ENCODE measurements around the gene ZNF644.
"Not testable (repeated sequence)": the region's sequence is repeated elsewhere in the genome, so short reads cannot be mapped to it uniquely, and the experiment has no call there.

The ZNF644 gene

DNA sequence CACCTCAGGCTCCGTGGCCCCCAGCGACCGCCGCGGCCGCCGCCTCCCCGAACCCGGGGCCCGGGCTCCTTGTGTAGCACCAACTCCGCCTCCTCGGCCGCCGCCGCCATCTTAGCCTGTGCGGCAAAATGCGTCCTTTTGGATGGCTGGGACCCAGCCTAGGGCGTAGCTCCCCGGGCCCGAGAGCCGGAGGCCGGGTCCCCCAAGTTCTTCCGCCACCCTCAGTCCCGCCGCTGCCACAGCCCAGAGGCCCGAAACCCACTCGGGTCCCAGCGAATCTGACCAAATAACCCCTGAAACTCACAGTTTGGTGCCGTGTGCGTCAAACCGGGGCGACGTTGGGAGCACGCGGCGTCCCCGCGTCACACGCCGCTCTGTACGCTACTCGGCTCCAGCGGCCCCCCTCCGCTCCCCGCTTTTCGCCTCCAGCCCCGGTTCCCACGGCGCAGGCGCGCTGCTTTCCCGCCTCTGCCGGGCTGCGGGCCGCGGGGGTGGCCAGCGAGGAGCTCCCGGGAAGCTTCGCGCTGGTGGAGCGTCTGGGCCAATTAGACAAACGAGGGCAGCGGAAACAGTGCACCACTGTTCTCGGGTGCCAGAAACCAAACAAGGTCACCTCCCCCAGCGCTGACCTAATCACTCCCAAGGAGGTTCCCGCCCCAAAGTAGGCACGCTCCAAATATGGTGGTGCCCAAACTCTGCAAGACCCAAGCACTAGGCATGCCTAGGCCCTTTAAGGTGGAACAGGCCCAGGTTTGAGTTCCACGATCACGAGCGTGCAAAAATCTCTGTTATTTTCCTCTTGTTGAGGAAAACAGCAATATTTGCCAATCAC is at the start of gene ZNF644:
TSS of gene ZNF644 (minus strand) at position 350 of the 832 bp plus-strand sequence. CDS start 39,682 bp downstream, outside the sequence.
- peak; percentile 88 for DNase-seq (ENCODE audit: low read depth)

DNA sequence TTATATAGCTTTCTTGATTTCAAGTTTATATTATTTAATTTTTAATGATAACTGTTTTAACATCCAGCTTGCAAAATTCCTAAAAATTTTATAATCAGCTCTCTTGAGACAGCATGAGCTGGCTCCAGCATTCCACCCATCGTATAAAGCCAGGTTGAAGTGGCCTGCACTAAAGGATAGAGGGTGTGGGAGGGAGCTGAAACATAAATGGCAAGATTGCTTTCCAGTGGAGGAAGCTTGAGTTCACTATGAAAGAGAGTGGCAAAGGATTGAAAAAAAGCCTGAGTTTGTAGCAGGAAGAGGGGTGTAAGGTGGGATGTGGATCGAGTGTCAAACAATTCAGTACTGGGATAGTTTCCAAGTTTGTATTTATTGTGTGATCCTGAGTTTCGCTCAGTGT is 48.5 kb upstream of the ZNF644 start:
- no peak for DNase-seq (ENCODE audit: low read depth)

DNA sequence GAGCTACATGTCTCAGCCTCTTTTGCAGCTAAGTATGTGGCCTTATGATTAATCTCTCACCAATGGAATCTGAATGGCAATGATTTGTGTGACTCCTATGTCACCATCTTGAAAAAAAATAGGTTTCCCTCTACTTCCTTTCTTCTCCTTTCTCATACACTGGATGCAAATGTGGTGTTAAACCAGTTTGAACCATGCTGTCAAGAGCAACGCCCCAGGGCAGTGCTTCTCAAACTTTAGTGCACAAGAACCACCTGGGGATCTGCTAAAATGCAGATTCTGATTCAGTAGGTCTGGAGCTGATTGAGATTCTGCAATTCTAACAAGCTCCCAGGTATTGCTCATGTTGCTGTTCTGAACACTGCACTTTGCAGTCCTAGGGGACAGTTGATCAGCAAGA is 44.7 kb upstream of the ZNF644 start:
- no peak for DNase-seq (ENCODE audit: low read depth)

DNA sequence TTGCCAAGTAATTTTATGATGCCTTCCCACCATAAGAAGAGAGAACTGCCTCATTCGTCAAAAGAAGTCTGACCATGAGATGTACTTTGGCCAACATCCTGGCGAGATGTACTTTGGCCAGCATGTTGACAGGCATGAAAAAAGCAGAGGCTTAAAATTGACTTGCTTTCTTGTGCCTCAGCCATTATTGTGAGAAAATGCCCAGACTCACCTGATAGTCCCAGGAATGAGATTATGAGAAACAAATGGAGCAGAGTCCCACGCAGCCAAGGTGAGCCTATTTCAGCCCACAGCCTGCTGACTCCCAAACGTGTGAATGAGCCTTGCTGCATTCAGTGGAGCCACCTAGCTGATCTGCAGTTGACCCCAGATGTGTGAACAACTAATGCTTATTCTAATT is 43.5 kb upstream of the ZNF644 start:
- DNase-seq (ENCODE audit: low read depth), result no peak

DNA sequence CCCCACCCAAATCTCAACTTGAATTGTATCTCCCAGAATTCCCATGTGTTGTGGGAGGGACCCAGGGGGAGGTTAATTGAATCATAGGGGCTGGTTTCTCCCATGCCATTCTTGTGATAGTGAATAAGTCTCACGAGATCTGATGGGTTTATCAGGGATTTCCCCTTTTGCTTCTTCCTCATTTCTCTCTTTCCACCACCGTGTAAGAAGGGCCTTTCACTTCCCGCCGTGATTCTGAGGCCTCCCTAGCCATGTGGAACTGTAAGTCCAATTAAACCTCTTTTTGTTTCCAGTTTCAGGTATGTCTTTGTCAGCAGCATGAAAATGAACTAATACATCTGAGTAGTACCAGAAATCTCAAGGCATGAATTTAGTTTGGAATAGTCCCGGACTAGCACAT is 41.6 kb upstream of the ZNF644 start:
- DNase-seq (ENCODE audit: low read depth), result not testable (repeated sequence)

DNA sequence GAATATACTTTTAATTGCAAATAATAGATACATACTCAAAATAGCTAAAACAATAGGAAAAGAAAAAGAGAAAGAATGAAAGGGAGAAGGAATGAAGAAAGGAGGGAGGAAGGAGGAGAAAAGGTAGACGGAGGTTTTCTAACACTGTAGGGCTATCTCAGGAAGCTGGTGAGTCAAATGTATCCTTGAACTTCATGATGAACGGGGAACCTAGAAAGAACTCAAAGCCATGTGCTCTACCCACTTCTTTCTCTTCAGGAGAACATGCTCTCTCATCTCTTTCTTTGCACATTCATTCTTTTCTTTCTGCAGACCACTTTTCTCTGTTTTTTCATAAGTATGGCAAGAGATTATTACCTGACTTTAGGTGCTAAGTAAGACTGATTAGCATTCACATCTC is 37.3 kb upstream of the ZNF644 start:
- no peak for DNase-seq (ENCODE audit: low read depth)

DNA sequence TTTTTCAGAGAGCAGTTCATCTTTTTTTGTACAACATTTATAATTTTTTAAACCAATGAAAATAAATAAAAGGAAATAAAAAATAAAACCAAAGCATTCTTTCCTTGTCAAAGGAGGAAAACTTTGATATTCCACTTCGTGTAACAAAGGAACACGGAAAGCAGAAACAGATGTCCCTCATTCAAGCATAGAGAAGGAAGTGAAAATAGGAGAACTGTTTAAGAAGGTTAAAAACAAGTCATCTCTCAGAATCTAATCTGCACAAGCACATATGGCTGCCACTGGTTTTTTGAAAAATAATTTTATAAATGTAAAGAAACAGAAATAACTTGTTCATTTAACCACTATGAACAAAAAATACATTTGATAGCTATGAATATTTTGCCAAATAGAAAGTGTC is 35.9 kb upstream of the ZNF644 start:
- no peak for DNase-seq (ENCODE audit: low read depth)

DNA sequence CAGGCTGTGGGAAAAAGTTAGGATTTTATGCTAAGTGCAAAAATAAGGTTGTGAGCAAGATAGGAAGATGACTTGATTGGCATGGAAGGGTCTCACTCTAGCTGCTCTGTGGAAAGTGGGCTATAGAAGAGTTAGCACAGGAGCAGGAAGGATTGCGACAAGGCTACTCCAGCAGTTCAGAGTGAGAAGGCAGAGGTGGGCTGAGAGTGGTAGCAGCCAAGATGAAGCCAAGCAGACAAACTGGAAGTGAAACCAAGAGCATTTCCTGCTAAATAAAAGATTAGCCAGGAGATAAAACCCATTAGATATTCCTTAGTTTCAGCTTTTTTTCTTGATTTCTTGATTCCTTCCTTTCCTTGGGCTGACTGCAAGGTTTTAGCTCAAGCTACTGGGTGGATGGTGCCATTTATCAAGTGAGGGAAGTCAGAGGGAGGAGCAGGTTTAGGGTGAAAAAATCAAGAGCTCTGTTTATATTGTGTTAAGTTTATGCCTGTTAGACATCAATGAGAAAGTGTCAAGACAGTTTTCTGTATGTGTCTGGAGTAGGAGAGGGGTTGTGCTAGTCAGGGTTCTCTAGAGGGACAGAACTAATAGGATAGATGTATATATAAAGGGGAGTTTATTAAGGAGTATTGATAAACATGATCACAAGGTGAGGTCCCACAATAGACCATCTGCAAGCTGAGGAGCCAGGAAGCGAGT is 33.1 kb upstream of the ZNF644 start:
- DNase-seq (ENCODE audit: low read depth), result no peak

DNA sequence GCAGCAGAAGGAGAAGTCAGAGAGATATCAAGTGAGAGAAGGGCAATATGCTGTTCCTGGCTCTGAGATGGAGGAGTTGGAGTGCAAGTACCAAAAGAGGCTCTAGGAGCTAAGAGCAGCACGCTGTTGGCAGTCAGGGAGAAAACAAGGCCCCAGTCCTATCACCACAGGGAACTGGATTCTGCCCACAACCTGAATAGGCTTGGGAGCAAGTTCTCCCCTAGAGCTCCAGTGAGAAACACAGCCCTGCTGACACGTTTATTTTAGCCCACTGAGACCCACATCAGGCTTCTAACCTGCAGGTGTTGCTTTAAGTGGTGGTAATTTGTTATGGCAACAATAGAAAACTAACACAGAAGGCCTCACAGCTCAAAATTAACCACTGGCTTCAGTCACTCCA is 31.8 kb upstream of the ZNF644 start:
- no peak for DNase-seq (ENCODE audit: low read depth)

DNA sequence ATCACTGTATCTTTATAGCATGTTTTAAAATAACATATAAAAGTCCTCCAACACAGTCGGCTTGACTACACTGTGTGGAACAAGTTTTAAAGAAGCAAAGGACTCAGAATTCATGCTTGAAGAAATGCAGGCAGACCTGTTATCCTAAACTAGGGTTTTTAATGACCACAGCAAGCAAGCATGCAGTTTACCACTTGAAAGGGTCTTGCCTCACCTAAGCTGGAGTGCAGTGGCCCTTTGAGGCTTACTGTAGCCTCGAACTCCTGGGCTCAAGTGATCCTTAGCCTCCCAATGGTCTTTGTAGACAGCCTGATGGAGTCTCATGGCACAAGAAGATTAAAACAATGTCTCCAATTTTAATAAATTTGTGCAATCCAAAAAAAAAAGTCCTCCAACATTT is 27.7 kb upstream of the ZNF644 start:
- DNase-seq (ENCODE audit: low read depth), result not testable (repeated sequence)

DNA sequence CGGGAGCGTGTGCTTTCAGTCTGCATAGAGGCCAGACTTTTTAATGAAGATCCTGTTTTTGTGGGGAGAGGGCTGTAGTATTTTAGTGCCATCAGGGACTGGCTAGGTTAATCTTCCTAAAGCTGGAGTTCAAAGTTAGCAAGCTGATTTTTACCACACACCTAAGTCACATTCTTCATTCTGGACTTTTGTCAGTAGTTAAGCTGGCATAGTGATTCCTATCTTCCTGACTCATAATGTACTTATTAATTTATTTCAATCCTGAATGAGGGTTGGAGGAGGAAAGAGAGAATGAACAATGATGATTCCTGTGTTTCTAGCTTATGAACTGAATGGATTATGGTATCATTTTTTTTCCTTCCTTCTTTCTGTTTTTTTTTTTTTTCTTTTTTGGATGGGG is 24.9 kb upstream of the ZNF644 start:
- no peak for DNase-seq (ENCODE audit: low read depth)

DNA sequence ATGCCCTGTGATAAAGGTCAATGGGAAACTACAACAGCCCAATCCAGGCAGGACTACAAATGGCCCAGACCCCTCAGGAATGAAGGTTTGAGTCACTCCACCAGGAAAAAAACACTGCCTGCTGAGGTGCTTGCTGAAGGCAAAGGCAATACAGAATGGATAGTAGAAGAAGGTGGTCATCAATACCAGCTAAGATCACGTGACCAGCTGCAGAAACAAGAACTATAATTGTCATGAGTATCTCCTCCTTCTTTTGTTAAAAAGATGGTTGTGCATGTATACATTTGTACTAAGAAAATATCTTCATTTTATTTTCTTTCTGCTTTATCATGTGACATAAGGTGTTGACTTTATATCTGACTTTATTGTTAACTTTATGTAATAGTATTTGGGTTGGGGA is 23.4 kb upstream of the ZNF644 start:
- DNase-seq (ENCODE audit: low read depth), result no peak

DNA sequence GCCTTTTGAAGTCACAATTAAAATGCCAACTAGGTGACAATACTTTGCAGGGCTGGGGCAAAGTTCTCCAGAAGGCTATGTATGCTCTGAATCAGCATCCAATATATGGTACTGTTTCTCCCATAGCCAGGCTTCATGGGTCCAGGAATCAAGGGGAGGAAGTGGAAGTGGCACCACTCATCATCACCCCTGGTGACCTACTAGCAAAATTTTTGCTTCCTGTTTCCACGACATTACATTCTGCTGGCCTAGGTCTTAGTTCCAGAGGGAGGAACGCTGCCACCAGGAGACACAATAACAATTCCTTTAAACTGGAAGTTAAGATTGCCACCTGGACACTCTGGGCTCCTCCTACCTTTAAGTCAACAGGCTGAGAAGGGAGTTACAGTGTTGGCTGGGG is 22.9 kb upstream of the ZNF644 start:
- DNase-seq (ENCODE audit: low read depth), result not testable (repeated sequence)

DNA sequence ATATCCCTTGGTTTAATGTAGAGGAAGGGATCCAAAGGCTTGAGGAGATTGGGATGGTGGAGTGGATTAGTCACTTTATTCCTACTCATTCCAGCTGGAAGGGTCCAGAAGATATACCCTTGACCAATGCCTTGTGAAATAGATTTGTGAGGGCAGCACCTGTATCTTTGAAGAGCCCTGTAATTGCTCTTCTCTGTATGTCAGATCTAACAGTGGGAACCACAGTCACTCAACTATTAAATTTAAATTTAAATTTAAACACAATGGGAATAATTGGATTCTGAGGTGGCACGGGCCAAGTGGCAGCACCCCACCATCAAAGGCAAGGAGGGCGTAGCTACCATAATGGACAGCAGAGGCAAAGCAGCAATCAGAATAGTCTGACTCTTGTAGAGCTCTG is 20.5 kb upstream of the ZNF644 start:
- not testable (repeated sequence) for DNase-seq (ENCODE audit: low read depth)

DNA sequence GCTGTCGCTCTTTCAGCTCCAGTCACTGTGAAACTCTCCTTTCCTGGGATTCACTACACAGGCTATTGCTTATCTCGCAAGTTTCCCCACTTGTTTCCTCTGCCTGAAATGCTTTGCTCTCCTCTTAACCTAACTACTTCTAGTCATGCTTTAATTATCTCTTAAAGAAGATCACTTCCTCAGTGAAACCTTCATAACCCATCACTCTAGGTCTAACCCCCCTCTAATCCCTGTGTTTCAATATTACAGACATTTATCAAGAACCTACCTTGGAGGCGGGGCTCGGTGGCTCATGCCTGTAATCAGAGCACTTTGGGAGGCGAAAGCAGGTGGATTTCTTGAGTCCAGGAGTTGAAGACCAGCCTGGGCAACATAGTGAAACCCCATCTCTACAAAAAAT is 16.7 kb upstream of the ZNF644 start:
- no peak for DNase-seq (ENCODE audit: low read depth)

DNA sequence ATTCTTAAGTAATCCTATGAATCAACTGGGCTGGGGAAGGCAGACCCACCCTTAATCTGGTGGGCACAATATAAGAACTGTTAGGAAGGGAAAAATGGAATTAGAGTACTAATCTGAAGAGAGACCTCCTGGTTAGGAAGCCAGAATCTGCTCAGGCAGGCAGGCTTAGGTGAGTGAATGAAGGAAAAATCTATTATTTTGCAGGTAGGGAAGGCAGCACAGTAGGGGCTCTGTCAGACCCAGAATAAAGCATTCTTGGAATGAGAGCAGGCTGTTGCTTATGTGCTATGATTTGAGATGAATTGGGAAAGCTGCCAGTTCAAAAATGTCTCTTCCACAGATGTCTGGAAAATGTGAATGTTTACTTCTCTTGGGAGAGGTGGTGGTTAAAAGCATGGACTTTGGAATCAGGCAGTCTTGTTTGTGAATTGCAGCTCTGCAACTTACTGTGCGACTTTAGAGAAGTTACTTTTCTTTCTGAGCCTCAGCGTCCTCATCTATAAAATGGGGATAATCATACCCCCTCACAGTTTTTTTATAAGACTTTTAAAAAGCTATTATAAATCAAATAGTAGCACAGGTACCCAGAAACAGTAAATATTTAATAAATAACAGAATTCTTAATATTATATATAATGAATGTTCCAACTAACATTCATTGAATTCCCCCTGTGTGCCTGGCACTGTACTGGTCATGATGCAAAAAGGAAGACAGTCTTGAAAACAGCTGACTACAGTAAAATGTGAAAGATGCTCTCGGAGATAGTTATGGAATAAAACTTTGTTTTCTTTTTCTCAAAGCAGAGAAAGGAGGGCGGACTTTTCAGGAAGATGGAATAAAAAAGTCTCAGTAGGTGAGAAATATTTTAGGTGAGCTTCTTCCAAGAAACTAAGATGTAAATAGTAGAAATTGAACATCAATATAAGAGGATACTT is 15.3 kb upstream of the ZNF644 start:
- DNase-seq (ENCODE audit: low read depth), result no peak

DNA sequence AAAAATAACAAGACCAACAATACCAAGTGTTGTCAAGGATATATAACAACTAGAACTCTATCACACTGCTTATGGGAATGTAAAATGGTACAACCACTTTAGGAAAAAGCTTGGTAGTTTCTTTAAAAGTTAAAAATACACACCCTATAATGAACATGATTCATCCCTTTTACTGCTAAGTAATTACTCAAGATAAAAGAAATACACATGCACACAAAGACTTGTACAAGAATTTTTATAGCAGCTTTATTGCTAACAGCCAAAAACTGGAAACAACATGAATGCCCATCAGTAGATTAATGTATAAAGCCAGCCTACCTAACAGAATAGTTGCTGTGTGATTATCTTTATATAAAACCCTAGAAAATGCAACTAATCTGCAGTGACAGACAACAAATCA is 10.5 kb upstream of the ZNF644 start:
- no peak for DNase-seq (ENCODE audit: low read depth)

DNA sequence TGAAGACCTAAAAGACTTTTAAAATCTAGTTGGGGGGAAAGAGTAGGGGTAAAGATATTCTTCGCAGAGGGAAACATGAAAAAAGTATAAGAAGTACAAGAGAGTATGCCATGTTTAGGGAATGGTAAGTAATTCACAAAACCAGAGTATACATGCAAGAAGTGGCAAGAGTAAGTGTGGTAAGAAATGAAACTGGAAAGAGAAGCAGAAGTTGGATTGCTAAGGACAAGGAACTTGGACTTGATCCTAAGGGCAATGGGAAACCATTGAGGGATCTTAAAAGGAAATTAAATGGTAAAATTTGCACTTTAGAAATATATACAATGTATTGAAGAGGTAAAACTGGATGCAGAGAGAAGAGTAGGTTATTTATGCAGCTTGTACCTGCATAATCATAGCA is 9.2 kb upstream of the ZNF644 start:
- DNase-seq (ENCODE audit: low read depth), result no peak

DNA sequence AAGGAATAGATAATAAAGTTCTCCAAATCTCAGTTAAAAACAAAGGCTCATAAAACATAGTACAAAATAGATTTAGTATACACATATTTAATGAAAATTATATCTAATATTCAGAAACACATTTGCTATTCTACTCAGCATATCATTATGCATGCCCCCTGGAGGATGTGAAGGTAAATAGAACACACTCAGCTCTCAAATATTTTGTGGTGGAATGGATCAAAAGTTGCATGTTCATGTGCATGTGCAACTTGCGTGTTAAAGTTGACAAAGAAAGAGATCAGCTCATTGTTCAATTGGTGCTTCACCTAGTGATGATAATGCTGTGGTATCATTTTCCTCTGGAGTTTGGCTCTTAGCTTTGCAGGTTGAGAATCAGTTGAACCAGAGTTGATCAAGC is 4.9 kb upstream of the ZNF644 start:
- DNase-seq (ENCODE audit: low read depth), result no peak

DNA sequence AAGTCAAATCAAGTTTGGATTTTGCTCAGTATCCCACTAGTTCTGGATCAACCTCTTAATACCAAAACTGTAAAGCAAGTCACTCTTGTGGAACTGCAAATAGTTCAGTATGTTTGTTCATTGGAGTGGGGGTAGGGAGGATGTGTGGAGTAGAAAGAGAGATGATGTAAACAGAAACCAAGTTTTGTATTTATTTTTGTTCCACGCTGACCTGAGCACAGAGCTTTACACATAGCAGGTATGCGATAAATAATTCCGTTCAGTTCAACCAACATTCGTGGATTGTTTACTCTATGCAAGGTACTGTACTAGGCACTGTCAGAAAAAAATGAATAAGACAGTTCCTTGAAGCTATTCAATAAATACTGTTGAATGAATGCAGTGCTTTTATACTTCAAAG is 4.5 kb upstream of the ZNF644 start:
- DNase-seq (ENCODE audit: low read depth), result no peak

DNA sequence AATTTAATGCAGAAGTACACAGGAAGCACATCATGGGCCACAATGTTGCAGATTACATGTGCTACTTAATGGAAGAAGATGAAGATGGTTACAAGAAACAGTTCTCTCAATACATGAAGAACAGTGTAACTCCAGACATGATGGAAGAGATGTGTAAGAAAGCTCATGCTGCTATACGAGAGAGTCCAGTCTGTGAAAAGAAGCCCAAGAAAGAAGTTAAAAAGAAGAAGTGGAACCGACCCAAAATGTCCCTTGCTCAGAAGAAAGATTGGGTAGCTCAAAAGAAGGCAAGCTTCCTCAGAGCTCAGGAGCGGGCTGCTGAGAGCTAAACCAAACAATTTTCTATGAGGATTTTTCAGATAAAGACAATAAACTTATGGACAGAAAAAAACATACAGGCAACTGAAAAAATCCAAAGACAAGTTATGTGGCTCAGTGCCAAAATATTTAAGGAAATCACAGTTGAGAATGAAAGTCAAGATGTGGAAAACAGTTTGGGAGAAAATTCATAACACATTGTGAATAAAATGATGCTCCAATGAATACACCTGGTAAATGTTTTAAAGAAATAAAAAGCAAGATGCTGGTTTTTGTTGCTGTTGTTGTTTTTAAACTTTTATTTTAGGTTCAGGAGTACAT is 2.8 kb upstream of the ZNF644 start:
- DNase-seq (ENCODE audit: low read depth), result no peak

DNA sequence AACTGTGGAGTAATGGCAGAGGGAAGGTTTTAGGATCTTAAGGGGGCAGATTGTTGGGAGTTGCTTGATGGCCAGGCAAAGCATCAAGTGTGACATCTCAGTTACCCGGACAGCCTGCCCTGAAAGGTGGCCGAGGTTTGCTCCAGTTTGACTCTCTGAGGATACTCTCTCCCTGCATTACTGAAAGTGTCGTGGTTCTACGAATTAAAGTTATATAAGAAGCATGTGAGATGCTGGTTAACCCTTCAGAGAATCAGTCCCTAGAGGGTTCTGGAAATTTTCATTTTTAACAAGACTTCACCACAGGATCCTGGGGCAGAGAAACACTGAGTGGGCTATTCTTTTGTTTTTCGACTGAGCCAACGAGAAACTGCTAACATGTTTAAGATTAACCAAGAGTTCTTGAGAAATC is 689 bp upstream of the ZNF644 start:
- no peak for DNase-seq (ENCODE audit: low read depth)

All from stromal cell of bone marrow (primary cell).